Activated naive CD4-positive, alpha-beta T cell treated with anti-CD3 and anti-CD28 coated beads, Interleukin-2, amount 50 U/mL, for 24 hours (primary cell): ENCODE results near the gene GPR183.

Source experiments
- H3K27ac Mint-ChIP-seq: one replicate; pipeline ENCODE4 v1.8.0; 2021; ENCODE audit warnings: mild to moderate bottlenecking, mixed read lengths
- H3K27me3 Mint-ChIP-seq: one replicate; pipeline ENCODE4 v1.8.0; 2021; ENCODE audit warnings: mixed read lengths
- H3K36me3 Mint-ChIP-seq: one replicate; pipeline ENCODE4 v1.8.0; 2021; ENCODE audit warnings: mixed read lengths
- H3K4me1 Mint-ChIP-seq: one replicate; pipeline ENCODE4 v1.8.0; 2021; ENCODE audit warnings: mixed read lengths
- H3K4me3 Mint-ChIP-seq: one replicate; pipeline ENCODE4 v1.8.0; 2021; ENCODE audit warnings: mild to moderate bottlenecking, mixed read lengths
- H3K9me3 Mint-ChIP-seq: one replicate; pipeline ENCODE4 v1.8.0; 2021; ENCODE audit warnings: mixed read lengths

The GPR183 gene

GRCh38 chr13:99344610-99345208, 37.5 kb upstream of the GPR183 start:
- Mint-ChIP-seq H3K9me3 (no peaks in the 10 kb centered on the region), H3K4me3 (peak overlapping the region; percentile 43), H3K27ac (peak overlapping the region; percentile 68), H3K4me1 (peaks cover 88% of the 10 kb centered on the region), H3K36me3 (peaks cover 47% of the 10 kb centered on the region), H3K27me3 (no peaks in the 10 kb centered on the region)

GRCh38 chr13:99342723-99343315, 35.6 kb upstream of the GPR183 start:
- no peaks in the 10 kb centered on the region for H3K9me3 Mint-ChIP-seq
- H3K27me3 Mint-ChIP-seq = no peaks in the 10 kb centered on the region
- H3K36me3 Mint-ChIP-seq = peaks cover 35% of the 10 kb centered on the region
- peak overlapping the region; percentile 34 for H3K4me3 Mint-ChIP-seq
- peaks cover 86% of the 10 kb centered on the region for H3K4me1 Mint-ChIP-seq
- H3K27ac Mint-ChIP-seq = no peak overlapping the region

DNA sequence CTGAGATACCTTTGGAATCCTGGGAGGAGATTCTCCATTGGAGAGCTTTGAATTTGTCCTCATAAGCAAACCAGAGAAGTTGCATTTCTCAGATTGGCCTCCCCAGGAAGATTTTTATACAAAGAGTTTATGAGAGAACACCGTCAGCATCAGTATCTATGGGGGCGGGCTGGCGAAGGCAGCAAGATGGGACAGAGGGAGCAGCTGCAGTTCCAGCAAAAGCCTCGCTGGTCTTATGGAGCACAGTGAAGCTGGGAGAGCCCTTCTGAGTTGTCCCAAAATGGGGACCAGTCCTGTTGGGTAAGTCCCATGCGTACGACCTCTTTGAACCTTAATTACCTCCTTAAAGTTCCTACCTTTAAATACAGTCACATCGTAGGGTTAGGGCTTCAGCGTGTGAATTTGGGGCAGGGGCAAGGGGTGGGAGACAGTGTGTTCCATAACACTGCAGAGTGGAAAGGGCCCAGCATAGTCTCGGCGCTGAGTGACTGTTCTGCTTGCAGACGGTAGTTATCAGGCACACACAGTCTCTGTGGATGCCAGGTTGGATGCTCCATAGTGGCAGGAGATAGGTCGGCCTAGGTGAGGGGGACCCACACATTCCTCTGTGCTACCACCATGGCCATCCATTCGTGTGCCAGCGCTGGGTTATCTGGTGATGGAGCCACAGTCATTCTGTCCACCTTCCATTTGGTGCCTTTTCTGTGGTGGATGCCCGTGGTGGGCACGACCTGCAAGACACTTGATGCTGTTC, 34.9 kb upstream of the GPR183 start:
- Mint-ChIP-seq H3K9me3 (no peaks in the 10 kb centered on the region), H3K4me3 (peak overlapping the region; percentile 34), H3K36me3 (peaks cover 35% of the 10 kb centered on the region), H3K27ac (no peak overlapping the region), H3K27me3 (no peaks in the 10 kb centered on the region), H3K4me1 (peaks cover 85% of the 10 kb centered on the region)

DNA sequence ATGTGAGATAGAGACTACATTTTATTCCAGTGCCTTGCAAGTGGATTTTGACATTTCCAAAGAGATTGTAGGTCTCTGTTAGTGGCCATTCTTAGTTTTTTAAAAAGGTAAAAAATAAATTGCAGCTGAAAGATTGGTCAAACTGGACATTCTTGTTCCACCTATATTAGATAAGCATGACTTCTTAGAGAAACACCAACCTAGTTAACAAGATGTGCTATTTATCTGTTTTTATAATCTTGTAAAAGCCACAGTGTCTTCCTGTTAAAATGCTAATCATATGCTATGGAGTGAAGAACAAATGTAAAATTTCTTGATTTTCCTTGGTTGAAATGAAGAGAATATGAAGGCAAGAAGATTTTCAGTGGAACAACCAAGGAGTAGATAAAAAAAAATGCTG, 33.4 kb upstream of the GPR183 start:
- H3K9me3 Mint-ChIP-seq = no peaks in the 10 kb centered on the region
- peaks cover 86% of the 10 kb centered on the region for H3K4me1 Mint-ChIP-seq
- H3K27ac Mint-ChIP-seq = peak overlapping the region; percentile 81
- H3K27me3 Mint-ChIP-seq = no peaks in the 10 kb centered on the region
- H3K4me3 Mint-ChIP-seq = peak overlapping the region; percentile 69
- H3K36me3 Mint-ChIP-seq = peaks cover 28% of the 10 kb centered on the region

DNA sequence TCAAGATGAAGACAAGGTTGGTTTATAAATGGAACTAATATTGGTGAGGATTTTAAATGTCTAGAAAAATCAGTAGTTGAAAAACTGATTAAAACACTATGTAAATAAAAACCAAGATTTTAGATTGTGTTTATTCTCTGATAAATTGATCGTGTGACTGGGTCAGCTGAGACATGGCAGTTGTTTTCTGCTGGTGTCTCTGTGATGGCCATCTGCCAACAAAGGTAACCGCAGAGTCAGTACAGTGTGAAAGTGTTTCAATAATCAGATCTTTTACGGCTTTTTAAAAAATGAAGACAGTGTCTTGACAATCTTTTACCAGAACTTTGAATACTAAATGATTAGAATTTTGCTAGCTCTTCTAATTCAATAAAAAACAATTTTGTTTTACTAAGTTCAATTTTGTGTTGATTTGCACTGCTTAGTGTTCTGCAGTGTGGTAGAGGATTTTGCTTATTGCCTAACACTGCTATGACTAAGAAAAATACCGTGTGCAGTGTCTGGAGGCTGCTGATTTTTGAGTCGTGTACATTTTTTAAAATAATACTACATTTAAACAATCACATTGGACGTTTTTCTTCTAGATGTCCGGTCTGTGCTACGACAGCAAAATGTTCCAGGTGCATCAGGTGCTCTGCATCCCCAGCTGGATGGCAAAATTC, 32.7 kb upstream of the GPR183 start:
- H3K27me3 Mint-ChIP-seq = no peaks in the 10 kb centered on the region
- H3K9me3 Mint-ChIP-seq = no peaks in the 10 kb centered on the region
- peak overlapping the region; percentile 68 for H3K27ac Mint-ChIP-seq
- H3K4me1 Mint-ChIP-seq = peaks cover 88% of the 10 kb centered on the region
- peak overlapping the region; percentile 69 for H3K4me3 Mint-ChIP-seq
- H3K36me3 Mint-ChIP-seq = peaks cover 25% of the 10 kb centered on the region

- H3K27me3 Mint-ChIP-seq = no peaks in the 10 kb centered on the region
- H3K36me3 Mint-ChIP-seq = peaks cover 25% of the 10 kb centered on the region
- peaks cover 88% of the 10 kb centered on the region for H3K4me1 Mint-ChIP-seq
- peak overlapping the region; percentile 92 for H3K27ac Mint-ChIP-seq
- no peaks in the 10 kb centered on the region for H3K9me3 Mint-ChIP-seq
- H3K4me3 Mint-ChIP-seq = peak overlapping the region; percentile 69
Observed at GRCh38 chr13:99339230-99339721, 32.1 kb upstream of the GPR183 start.

DNA sequence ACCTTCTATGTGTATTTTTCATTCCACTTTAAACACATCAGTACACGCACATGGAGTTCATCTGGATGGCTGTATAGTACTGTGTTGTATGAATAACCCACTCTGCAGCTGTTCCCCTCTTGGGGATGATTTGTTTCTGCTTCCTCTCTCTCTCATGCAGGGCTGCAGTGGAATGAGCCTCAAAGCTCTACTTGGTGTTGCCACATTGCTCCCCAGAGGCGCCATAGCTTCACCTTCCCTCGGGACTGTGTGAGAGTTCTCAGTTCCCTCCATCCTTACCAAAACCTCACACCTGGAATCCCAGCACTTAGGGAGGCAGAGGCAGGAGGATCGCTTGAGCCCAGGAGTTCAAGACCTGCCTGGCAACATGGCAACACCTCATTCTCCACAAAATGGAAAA, 28.4 kb upstream of the GPR183 start:
- Mint-ChIP-seq H3K27ac (peak overlapping the region; percentile 4), H3K9me3 (no peaks in the 10 kb centered on the region), H3K36me3 (peaks cover 20% of the 10 kb centered on the region), H3K27me3 (no peaks in the 10 kb centered on the region), H3K4me1 (peaks cover 90% of the 10 kb centered on the region), H3K4me3 (no peak overlapping the region)

DNA sequence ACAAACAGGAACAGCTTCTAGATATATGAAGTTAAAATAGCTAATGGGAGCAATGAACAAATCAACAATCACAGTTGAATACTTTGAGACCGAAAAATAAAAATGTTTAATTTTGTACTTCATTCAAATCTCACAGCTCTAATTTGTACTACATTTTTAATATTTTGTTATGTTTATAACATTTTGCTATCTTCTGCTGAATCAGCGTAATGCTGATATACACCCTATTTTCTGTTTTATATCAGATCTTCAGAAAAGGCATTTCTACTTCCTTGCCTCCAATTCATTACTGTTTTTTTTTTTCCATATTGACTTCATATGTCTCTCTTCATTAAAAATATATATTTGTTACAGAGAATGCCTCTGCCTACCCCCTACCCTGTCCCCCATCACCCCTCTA, 27.9 kb upstream of the GPR183 start:
- no peak overlapping the region for H3K27ac Mint-ChIP-seq
- H3K4me3 Mint-ChIP-seq = no peak overlapping the region
- peaks cover 85% of the 10 kb centered on the region for H3K4me1 Mint-ChIP-seq
- H3K36me3 Mint-ChIP-seq = peaks cover 18% of the 10 kb centered on the region
- no peaks in the 10 kb centered on the region for H3K27me3 Mint-ChIP-seq
- no peaks in the 10 kb centered on the region for H3K9me3 Mint-ChIP-seq

DNA sequence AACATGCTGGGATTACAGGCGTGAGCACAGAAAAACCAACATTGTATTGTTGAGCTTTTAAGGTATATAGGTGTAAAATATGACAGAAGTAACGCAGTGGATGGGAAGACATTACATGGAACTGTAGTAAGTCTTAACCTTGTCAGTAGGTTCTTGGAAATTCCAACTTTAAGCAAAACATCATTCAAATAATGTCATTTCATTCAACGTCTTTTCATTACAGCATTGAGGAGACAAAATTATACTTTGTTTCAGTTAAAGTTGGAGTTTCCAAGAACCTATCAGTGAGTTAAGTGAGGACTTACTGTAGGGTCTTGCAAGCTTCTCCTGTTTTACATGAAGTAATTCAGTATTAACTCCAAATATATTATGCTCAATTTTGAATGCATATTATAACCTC, 27.0 kb upstream of the GPR183 start:
- Mint-ChIP-seq H3K9me3 (no peaks in the 10 kb centered on the region), H3K4me1 (peaks cover 85% of the 10 kb centered on the region), H3K27ac (no peak overlapping the region), H3K36me3 (peaks cover 27% of the 10 kb centered on the region), H3K4me3 (no peak overlapping the region), H3K27me3 (no peaks in the 10 kb centered on the region)

DNA sequence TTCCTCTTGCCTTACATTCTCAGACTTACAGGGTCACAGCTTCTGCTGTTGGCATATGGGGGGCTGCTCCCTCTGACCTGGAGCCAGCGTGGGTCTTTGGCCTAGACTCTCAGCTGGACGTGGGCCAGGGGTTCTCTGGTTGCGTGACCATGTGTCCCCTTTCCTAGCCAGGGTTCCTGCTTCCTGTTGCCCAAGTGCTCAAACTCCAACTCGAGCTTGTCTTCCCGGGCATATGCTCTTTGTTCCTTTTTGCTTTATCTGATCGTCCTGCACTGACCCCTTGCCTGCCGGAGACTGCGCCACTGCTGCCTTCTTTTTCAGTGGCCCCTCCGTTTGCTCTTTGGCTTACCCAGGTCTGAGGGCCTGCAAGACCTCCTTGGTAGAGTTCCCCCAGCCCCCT, 25.3 kb upstream of the GPR183 start:
- Mint-ChIP-seq H3K27me3 (no peaks in the 10 kb centered on the region), H3K4me1 (peaks cover 74% of the 10 kb centered on the region), H3K27ac (peak overlapping the region; percentile 30), H3K9me3 (no peaks in the 10 kb centered on the region), H3K36me3 (peaks cover 27% of the 10 kb centered on the region), H3K4me3 (no peak overlapping the region)

DNA sequence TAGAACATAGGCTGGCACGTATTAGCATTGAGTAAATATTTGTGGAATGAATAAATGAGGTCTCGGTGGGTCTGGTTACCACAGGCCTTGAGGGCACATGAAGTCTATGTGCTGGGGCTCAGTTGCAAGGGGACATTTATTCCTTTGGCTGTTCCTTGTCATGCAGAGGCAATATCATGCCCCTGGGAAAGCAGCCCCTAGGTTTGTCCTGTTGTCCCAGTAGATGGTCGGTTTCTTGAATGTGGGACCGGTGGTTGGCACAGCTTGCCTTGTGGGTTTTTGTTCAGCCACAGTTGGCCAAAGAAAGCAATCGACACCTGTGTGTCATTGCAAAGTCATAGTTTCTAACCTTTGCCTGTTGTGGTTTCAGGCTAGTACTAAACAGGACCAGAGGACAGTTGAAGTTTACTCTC, 24.7 kb upstream of the GPR183 start:
- H3K4me1 Mint-ChIP-seq = peaks cover 76% of the 10 kb centered on the region
- no peak overlapping the region for H3K4me3 Mint-ChIP-seq
- H3K27me3 Mint-ChIP-seq = no peaks in the 10 kb centered on the region
- no peak overlapping the region for H3K27ac Mint-ChIP-seq
- H3K9me3 Mint-ChIP-seq = no peaks in the 10 kb centered on the region
- peaks cover 31% of the 10 kb centered on the region for H3K36me3 Mint-ChIP-seq

GRCh38 chr13:99330942-99331341, 23.7 kb upstream of the GPR183 start:
- H3K27me3 Mint-ChIP-seq = no peaks in the 10 kb centered on the region
- H3K4me1 Mint-ChIP-seq = peaks cover 76% of the 10 kb centered on the region
- H3K4me3 Mint-ChIP-seq = no peak overlapping the region
- peaks cover 29% of the 10 kb centered on the region for H3K36me3 Mint-ChIP-seq
- no peaks in the 10 kb centered on the region for H3K9me3 Mint-ChIP-seq
- no peak overlapping the region for H3K27ac Mint-ChIP-seq

- H3K9me3 Mint-ChIP-seq = no peaks in the 10 kb centered on the region
- no peak overlapping the region for H3K4me3 Mint-ChIP-seq
- H3K27ac Mint-ChIP-seq = no peak overlapping the region
- H3K27me3 Mint-ChIP-seq = no peaks in the 10 kb centered on the region
- H3K4me1 Mint-ChIP-seq = peaks cover 73% of the 10 kb centered on the region
- peaks cover 35% of the 10 kb centered on the region for H3K36me3 Mint-ChIP-seq
Observed at GRCh38 chr13:99329477-99329876, 22.3 kb upstream of the GPR183 start.

DNA sequence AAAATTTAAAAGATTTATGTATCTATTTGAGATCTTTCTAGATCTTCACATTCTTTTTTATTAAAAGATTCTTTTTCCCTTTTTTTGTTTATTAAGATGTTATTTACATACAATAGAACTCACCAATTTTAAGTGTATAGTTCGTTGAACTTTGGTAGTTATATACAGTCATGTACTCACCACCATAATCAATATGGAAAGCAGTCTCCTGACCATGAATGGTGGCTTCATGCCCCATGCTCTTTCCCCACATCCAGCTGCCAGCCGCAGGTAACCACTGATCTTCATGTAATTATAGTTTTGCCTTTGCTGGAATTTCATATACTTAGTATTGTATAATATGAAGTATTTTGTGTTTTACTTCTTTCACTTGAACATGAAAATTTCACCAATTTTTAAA, 20.6 kb upstream of the GPR183 start:
- H3K36me3 Mint-ChIP-seq = peaks cover 38% of the 10 kb centered on the region

DNA sequence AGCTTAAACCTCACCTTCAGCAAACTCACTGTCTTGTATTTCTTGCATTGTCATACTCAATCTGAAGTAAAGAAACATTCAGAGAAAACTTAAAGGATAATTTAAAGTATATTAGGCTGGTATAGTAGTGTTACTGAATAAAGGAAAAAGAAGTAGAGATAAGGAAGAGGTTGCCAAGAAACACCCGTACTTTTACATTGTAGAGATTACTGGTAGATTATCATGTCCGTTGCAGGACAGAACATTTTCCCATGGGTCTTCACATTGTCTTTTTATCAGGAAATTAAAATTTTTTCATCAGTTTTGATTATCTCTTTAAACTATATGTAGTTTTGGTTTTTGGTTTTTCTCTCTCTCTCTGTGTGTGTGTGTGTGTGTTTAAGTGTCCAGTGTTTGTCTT, 19.9 kb upstream of the GPR183 start:
- peaks cover 35% of the 10 kb centered on the region for H3K36me3 Mint-ChIP-seq
- H3K4me1 Mint-ChIP-seq = peaks cover 76% of the 10 kb centered on the region

More for the DNA sequence above, 20.6 kb upstream of the GPR183 start:
- Mint-ChIP-seq H3K27ac (no peak overlapping the region), H3K27me3 (no peaks in the 10 kb centered on the region), H3K4me3 (no peak overlapping the region), H3K9me3 (no peaks in the 10 kb centered on the region), H3K4me1 (peaks cover 76% of the 10 kb centered on the region)

GRCh38 chr13:99326012-99326411, 18.8 kb upstream of the GPR183 start:
- Mint-ChIP-seq H3K36me3 (peaks cover 29% of the 10 kb centered on the region), H3K4me3 (no peak overlapping the region), H3K9me3 (no peaks in the 10 kb centered on the region)

More for the DNA sequence above, 19.9 kb upstream of the GPR183 start:
- no peaks in the 10 kb centered on the region for H3K27me3 Mint-ChIP-seq
- peak overlapping the region; percentile 15 for H3K4me3 Mint-ChIP-seq
- H3K9me3 Mint-ChIP-seq = no peaks in the 10 kb centered on the region
- no peak overlapping the region for H3K27ac Mint-ChIP-seq

More at GRCh38 chr13:99326012-99326411, 18.8 kb upstream of the GPR183 start:
- Mint-ChIP-seq H3K27me3 (no peaks in the 10 kb centered on the region), H3K4me1 (peaks cover 76% of the 10 kb centered on the region), H3K27ac (peak overlapping the region; percentile 46)
